Caco-2 (cell line): ENCODE measurements around the gene TNS3. TPM values are rescaled to one million over a fixed set of nuclear protein-coding genes. Genes with fewer than 3 reads are reported as not detected.
A peak's percentile ranks its signal among the peaks of the same experiment; 100 is the strongest.

Source experiments
- BruUV-seq: library from RNA; stranded (reverse); fragments of 400-500 nt; replicated peaks from 2 replicates; lab custom pipeline; 2021; lab: Mats Ljungman, UMichigan
- CTCF ChIA-PET: fragments of 300-600 bp; sonication (Branson Sonifier 250); formaldehyde crosslinking; loops from one replicate; lab custom pipeline; 2022; ENCODE audit warnings: antibody characterized with exemption; lab: Charles Lee
- POLR2A ChIA-PET: fragments of 300-600 bp; sonication (Branson Sonifier 250); formaldehyde crosslinking; loops from one replicate; lab custom pipeline; 2022; ENCODE audit warnings: antibody characterized with exemption; lab: Charles Lee
- DNase-seq, 2 experiments: peaks; one replicate each; pipeline versions ENCODE4 v3.0.0 to v3.0.0-alpha.2; 2020 to 2022
- H3K27me3 ChIP-seq: replicated peaks from 2 replicates; pipeline ENCODE4 v1.6.0; 2011; ENCODE audit warnings: low read length; ENCODE audit not compliant: control insufficient read depth, insufficient read depth
- H3K36me3 ChIP-seq: 2 replicates; pipeline ENCODE4 v1.5.1; 2011; ENCODE audit warnings: low read length; ENCODE audit not compliant: control insufficient read depth, insufficient read depth
- H3K4me1 ChIP-seq: fragments of 250-450 bp; sonication (Bioruptor Pico); 2 replicates; pipeline ENCODE4 v1.5.1; 2020; ENCODE audit warnings: mild to moderate bottlenecking
- H3K4me3 ChIP-seq: 2 replicates; pipeline ENCODE4 v1.5.1; 2011; ENCODE audit warnings: low read depth, mild to moderate bottlenecking, control low read depth, low read length
- H3K9me3 ChIP-seq: fragments of 250-450 bp; sonication (Bioruptor Pico); 2 replicates; pipeline ENCODE4 v1.5.1; 2020; ENCODE audit warnings: mild to moderate bottlenecking, moderate library complexity
- H3K27ac Mint-ChIP-seq: one replicate; pipeline ENCODE4 v1.8.0; 2022; ENCODE audit warnings: mixed read lengths; ENCODE audit not compliant: unreplicated experiment
- H3K27me3 Mint-ChIP-seq: one replicate; pipeline ENCODE4 v1.8.0; 2022; ENCODE audit warnings: mixed read lengths; ENCODE audit not compliant: insufficient read depth, unreplicated experiment
- H3K36me3 Mint-ChIP-seq: one replicate; pipeline ENCODE4 v1.8.0; 2022; ENCODE audit warnings: mild to moderate bottlenecking, mixed read lengths; ENCODE audit not compliant: insufficient read depth, unreplicated experiment
- H3K4me1 Mint-ChIP-seq: one replicate; pipeline ENCODE4 v1.8.0; 2022; ENCODE audit warnings: low read depth, mixed read lengths; ENCODE audit not compliant: unreplicated experiment
- H3K4me3 Mint-ChIP-seq: one replicate; pipeline ENCODE4 v1.8.0; 2022; ENCODE audit warnings: mild to moderate bottlenecking, moderate library complexity, mixed read lengths; ENCODE audit not compliant: unreplicated experiment
- H3K9me3 Mint-ChIP-seq: one replicate; pipeline ENCODE4 v1.8.0; 2022; ENCODE audit warnings: mixed read lengths; ENCODE audit not compliant: unreplicated experiment
- intact Hi-C: fragments of 100-400 bp; cut with micrococcal nuclease; formaldehyde crosslinking; loops from one replicate; pipeline ENCODE4 v1.10.0; 2022; ENCODE audit not compliant: unreplicated experiment
- total RNA-seq: library from RNA; stranded (reverse); gene quantifications from 2 replicates; pipeline ENCODE4 v1.2.3, GENCODE V29; 2022
- TF ChIP-seq, protein P1 (sequence below), 2 experiments: fragments of 200-600 bp in 1 of 2; IDR thresholded peaks; 1 replicate in 1 of 2; 2 replicates in 1 of 2; pipeline versions ENCODE4 v1.5.1 to v1.8.0; 2011 to 2022; ENCODE audit warnings: antibody characterized with exemption in 1 of 2, control low read depth in 1 of 2, inconsistent platforms in 1 of 2, low read depth in 1 of 2, low read length in 1 of 2, mild to moderate bottlenecking in 1 of 2, moderate library complexity in 1 of 2; ENCODE audit not compliant: insufficient read depth in 1 of 2, severe bottlenecking in 1 of 2, unreplicated experiment in 1 of 2

TNS3 gene
- total RNA-seq, 1 experiment from 2014 or later, result 263 TPM

DNA sequence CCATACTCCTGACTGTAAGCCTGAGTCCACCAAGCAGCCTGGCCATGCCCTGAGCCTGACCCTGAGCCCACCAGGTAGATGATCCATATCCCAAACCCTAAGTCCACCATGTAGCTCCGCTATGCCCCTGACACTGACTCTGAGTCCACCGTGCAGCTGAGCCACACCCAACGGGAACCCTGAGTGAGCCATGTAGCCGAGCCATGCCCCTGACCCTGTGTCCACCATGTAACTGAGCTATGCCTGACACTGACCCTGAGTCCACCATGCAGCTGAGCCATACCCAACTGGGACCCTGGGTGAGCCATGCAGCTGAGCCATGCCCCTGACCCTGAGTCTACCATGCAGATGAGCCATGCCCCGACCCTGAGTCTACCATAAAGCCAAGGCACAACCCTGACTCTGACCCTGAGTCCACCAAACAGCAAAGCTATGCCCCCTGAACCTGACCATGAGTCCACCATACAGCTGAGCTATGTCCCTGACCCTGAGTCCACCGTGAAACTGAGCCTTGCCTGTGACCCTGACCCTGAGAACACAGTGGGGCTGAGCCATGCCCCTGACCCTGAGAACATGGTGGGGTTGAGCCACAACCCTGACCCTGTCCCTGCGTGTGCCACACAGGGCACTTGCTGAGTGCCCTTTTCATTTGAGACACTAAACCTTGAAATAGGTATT, 299.8 kb downstream of the TNS3 start:
- TF ChIP-seq, protein P1, sequence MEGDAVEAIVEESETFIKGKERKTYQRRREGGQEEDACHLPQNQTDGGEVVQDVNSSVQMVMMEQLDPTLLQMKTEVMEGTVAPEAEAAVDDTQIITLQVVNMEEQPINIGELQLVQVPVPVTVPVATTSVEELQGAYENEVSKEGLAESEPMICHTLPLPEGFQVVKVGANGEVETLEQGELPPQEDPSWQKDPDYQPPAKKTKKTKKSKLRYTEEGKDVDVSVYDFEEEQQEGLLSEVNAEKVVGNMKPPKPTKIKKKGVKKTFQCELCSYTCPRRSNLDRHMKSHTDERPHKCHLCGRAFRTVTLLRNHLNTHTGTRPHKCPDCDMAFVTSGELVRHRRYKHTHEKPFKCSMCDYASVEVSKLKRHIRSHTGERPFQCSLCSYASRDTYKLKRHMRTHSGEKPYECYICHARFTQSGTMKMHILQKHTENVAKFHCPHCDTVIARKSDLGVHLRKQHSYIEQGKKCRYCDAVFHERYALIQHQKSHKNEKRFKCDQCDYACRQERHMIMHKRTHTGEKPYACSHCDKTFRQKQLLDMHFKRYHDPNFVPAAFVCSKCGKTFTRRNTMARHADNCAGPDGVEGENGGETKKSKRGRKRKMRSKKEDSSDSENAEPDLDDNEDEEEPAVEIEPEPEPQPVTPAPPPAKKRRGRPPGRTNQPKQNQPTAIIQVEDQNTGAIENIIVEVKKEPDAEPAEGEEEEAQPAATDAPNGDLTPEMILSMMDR (IDR thresholded peaks at IDR 0.05; ENCODE audit: insufficient read depth in 1 of 2, low read depth in 1 of 2, low read length in 1 of 2, severe bottlenecking in 1 of 2, unreplicated experiment in 1 of 2), result no peak
- POLR2A ChIA-PET, result no interaction called here
- peak overlapping the region; percentile 35 for H3K27ac Mint-ChIP-seq
- H3K4me1 ChIP-seq, result peaks cover 15% of the 10 kb centered on the region
- H3K36me3 Mint-ChIP-seq, result peaks cover 100% of the 10 kb centered on the region
- CTCF ChIA-PET, result interaction anchor here (1.4 kb wide), 1 partner anchor 16 kb away, joined by 3 read pairs; no protein-coding TSS in a partner anchor
- no peaks in the 10 kb centered on the region for H3K9me3 Mint-ChIP-seq
- no peaks in the 10 kb centered on the region for H3K27me3 Mint-ChIP-seq
- peaks cover 15% of the 10 kb centered on the region for H3K36me3 ChIP-seq
- BruUV-seq, result no TSS peak
- H3K4me1 Mint-ChIP-seq, result peaks cover 11% of the 10 kb centered on the region
- H3K4me3 ChIP-seq, result no peak overlapping the region
- H3K4me3 Mint-ChIP-seq, result no peak overlapping the region
- intact Hi-C loops, result no loop called here
- DNase-seq, result no peak
- H3K9me3 ChIP-seq, result no peaks in the 10 kb centered on the region
- H3K27me3 ChIP-seq, result no peaks in the 10 kb centered on the region

DNA sequence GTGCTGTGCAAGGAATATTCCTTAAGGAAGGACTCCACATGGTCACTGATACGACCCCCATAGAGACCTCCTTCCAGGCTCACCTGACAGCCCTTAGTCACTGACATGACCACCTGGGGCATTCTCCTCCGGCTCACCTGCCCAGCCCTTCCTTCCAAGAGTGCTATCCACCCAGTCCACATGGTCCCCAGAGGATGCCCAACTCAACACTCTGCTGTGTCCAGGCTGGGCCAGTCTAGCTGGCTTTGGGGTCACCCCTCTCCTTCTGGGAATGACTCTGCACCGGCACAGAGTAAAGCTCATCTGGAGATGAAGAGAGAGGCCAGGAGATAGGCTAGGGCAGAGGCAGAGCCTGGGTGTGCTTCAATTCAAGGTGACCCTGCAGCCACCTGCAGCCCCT, 300.8 kb downstream of the TNS3 start:
- Mint-ChIP-seq H3K27me3 (no peaks in the 10 kb centered on the region), H3K27ac (no peak overlapping the region), H3K4me3 (no peak overlapping the region), H3K9me3 (no peaks in the 10 kb centered on the region), H3K4me1 (peaks cover 11% of the 10 kb centered on the region), H3K36me3 (peaks cover 100% of the 10 kb centered on the region)
- TF ChIP-seq, protein P1 (IDR thresholded peaks at IDR 0.05; ENCODE audit: insufficient read depth in 1 of 2, low read depth in 1 of 2, low read length in 1 of 2, severe bottlenecking in 1 of 2, unreplicated experiment in 1 of 2), result no peak
- intact Hi-C loops, result no loop called here
- Histone ChIP-seq H3K4me3 (no peak overlapping the region), H3K4me1 (peaks cover 15% of the 10 kb centered on the region), H3K36me3 (peaks cover 15% of the 10 kb centered on the region), H3K27me3 (no peaks in the 10 kb centered on the region), H3K9me3 (no peaks in the 10 kb centered on the region)
- BruUV-seq, result no TSS peak
- ChIA-PET CTCF (no interaction called here), POLR2A (no interaction called here)
- peak in 1 of 2 experiments; percentile 18 for DNase-seq

GRCh38 chr7:47280114-47280513, 301.8 kb downstream of the TNS3 start:
- Mint-ChIP-seq H3K36me3 (peaks cover 100% of the 10 kb centered on the region), H3K9me3 (no peaks in the 10 kb centered on the region)

More at GRCh38 chr7:47280114-47280513, 301.8 kb downstream of the TNS3 start:
- TF ChIP-seq, protein P1 (IDR thresholded peaks at IDR 0.05; ENCODE audit: insufficient read depth in 1 of 2, low read depth in 1 of 2, low read length in 1 of 2, severe bottlenecking in 1 of 2, unreplicated experiment in 1 of 2), result no peak
- BruUV-seq, result no TSS peak
- DNase-seq, result peak in 1 of 2 experiments; percentile 6
- intact Hi-C loops, result no loop called here
- H3K27ac Mint-ChIP-seq, result no peak overlapping the region
- no peaks in the 10 kb centered on the region for H3K9me3 ChIP-seq
- H3K4me1 ChIP-seq, result peaks cover 15% of the 10 kb centered on the region
- peaks cover 6% of the 10 kb centered on the region for H3K4me1 Mint-ChIP-seq
- no peak overlapping the region for H3K4me3 ChIP-seq
- no peak overlapping the region for H3K4me3 Mint-ChIP-seq
- ChIA-PET CTCF (no interaction called here), POLR2A (no interaction called here)
- H3K36me3 ChIP-seq, result peaks cover 17% of the 10 kb centered on the region
- no peaks in the 10 kb centered on the region for H3K27me3 ChIP-seq
- H3K27me3 Mint-ChIP-seq, result no peaks in the 10 kb centered on the region
